ENCODE measurements around the gene SLC25A26. TPM values are rescaled to one million over a fixed set of nuclear protein-coding genes. Genes with fewer than 3 reads are reported as not detected.

SLC25A26 gene
- total and polyA plus RNA-seq, 2 of the 13 experiments (the other 11 are each of a cell fraction or from before 2014, with no cell fraction given): 23.1 to 32.7 TPM

- ATAC-seq (no peak), FAIRE-seq (no peak), DNase-seq (ENCODE audit: low spot score) (no peak)
- no peak for TF ChIP-seq GTF3A (CRISPR knock-in tag; conservative IDR thresholded peaks at IDR 0.05)
- TF ChIP-seq, protein P1, sequence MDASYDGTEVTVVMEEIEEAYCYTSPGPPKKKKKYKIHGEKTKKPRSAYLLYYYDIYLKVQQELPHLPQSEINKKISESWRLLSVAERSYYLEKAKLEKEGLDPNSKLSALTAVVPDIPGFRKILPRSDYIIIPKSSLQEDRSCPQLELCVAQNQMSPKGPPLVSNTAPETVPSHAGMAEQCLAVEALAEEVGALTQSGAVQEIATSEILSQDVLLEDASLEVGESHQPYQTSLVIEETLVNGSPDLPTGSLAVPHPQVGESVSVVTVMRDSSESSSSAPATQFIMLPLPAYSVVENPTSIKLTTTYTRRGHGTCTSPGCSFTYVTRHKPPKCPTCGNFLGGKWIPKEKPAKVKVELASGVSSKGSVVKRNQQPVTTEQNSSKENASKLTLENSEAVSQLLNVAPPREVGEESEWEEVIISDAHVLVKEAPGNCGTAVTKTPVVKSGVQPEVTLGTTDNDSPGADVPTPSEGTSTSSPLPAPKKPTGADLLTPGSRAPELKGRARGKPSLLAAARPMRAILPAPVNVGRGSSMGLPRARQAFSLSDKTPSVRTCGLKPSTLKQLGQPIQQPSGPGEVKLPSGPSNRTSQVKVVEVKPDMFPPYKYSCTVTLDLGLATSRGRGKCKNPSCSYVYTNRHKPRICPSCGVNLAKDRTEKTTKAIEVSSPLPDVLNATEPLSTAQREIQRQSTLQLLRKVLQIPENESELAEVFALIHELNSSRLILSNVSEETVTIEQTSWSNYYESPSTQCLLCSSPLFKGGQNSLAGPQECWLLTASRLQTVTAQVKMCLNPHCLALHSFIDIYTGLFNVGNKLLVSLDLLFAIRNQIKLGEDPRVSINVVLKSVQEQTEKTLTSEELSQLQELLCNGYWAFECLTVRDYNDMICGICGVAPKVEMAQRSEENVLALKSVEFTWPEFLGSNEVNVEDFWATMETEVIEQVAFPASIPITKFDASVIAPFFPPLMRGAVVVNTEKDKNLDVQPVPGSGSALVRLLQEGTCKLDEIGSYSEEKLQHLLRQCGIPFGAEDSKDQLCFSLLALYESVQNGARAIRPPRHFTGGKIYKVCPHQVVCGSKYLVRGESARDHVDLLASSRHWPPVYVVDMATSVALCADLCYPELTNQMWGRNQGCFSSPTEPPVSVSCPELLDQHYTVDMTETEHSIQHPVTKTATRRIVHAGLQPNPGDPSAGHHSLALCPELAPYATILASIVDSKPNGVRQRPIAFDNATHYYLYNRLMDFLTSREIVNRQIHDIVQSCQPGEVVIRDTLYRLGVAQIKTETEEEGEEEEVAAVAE (CRISPR knock-in tag; IDR thresholded peaks at IDR 0.05; ENCODE audit: borderline replicate concordance): no peak
- TF ChIP-seq CENPT (CRISPR knock-in tag; IDR thresholded peaks at IDR 0.05; ENCODE audit: low read depth): no peak
- no peak for TF ChIP-seq E2F1 (CRISPR knock-in tag; IDR thresholded peaks at IDR 0.05)
- TF ChIP-seq KDM6A (CRISPR knock-in tag; IDR thresholded peaks at IDR 0.05; ENCODE audit: low read depth): no peak
- TF ChIP-seq RORA (CRISPR knock-in tag; IDR thresholded peaks at IDR 0.05): no peak
- TF ChIP-seq MIER3 (CRISPR knock-in tag; IDR thresholded peaks at IDR 0.05; ENCODE audit: borderline replicate concordance): no peak
- no peak for TF ChIP-seq ZNF788 (CRISPR knock-in tag; IDR thresholded peaks at IDR 0.05; ENCODE audit: borderline replicate concordance)
- no peak for TF ChIP-seq ZNF263 (CRISPR knock-in tag; IDR thresholded peaks at IDR 0.05)
- TF ChIP-seq, protein P2, sequence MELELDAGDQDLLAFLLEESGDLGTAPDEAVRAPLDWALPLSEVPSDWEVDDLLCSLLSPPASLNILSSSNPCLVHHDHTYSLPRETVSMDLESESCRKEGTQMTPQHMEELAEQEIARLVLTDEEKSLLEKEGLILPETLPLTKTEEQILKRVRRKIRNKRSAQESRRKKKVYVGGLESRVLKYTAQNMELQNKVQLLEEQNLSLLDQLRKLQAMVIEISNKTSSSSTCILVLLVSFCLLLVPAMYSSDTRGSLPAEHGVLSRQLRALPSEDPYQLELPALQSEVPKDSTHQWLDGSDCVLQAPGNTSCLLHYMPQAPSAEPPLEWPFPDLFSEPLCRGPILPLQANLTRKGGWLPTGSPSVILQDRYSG (CRISPR knock-in tag; IDR thresholded peaks at IDR 0.05): no peak
- TF ChIP-seq, protein P3, sequence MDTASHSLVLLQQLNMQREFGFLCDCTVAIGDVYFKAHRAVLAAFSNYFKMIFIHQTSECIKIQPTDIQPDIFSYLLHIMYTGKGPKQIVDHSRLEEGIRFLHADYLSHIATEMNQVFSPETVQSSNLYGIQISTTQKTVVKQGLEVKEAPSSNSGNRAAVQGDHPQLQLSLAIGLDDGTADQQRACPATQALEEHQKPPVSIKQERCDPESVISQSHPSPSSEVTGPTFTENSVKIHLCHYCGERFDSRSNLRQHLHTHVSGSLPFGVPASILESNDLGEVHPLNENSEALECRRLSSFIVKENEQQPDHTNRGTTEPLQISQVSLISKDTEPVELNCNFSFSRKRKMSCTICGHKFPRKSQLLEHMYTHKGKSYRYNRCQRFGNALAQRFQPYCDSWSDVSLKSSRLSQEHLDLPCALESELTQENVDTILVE (CRISPR knock-in tag; IDR thresholded peaks at IDR 0.05): no peak
- TF ChIP-seq SALL1 (CRISPR knock-in tag; IDR thresholded peaks at IDR 0.05): no peak
- no peak for TF ChIP-seq ZNF317 (CRISPR knock-in tag; IDR thresholded peaks at IDR 0.05)
- TF ChIP-seq ZFYVE20 (CRISPR knock-in tag; IDR thresholded peaks at IDR 0.05; ENCODE audit: borderline replicate concordance, low read depth): no peak
- no peak for TF ChIP-seq SP140L (CRISPR knock-in tag; IDR thresholded peaks at IDR 0.05; ENCODE audit: borderline replicate concordance)
- H3K4me1 ChIP-seq (ENCODE audit: insufficient read depth, low read length): 0 out of 2 replicates have a peak, but pooled peaks cover 7% of the 10 kb centered on the region
- no peaks in the 10 kb centered on the region; a peak in 1 of 5 replicates for H3K36me3 ChIP-seq (replicated peaks in 1 of 2; ENCODE audit: control insufficient read depth in 1 of 2, insufficient read depth in 2 of 2, low read length in 2 of 2)
- no peaks in the 10 kb centered on the region for H4K20me1 ChIP-seq (ENCODE audit: insufficient read depth, low read length)
- H3K27ac ChIP-seq (ENCODE audit: extremely low read length, insufficient read depth, low read length): no peak overlapping the region
- in situ Hi-C loops (cut with HindIII; ENCODE audit: extremely low pct_ligation_motif_present, low pct_unique_long_range_greater_than_20kb) (no loop called here), intact Hi-C loops (cut with micrococcal nuclease; ENCODE audit: unreplicated experiment) (no loop called here)
- 93% methylated on average over 6 of the region's 6 CpGs for WGBS (ENCODE audit: low lambda C conversion rate)
- H2AFZ ChIP-seq (ENCODE audit: low read length): no peak overlapping the region
- POLR2A ChIA-PET: no interaction called here
- no peaks in the 10 kb centered on the region for H3K79me2 ChIP-seq (ENCODE audit: insufficient read depth, low read length)
- H3K4me2 ChIP-seq (ENCODE audit: low read depth, low read length): no peak overlapping the region
- H3K9me3 ChIP-seq (ENCODE audit: low read length): no peaks in the 10 kb centered on the region
- H3K27me3 ChIP-seq (ENCODE audit: control insufficient read depth in 1 of 2, insufficient read depth in 2 of 2, low read length in 2 of 2): no peaks in the 10 kb centered on the region
- CTCF ChIA-PET (ENCODE audit: low intra/inter-chr PET ratio, low total read pairs): no interaction called here
- H3K4me3 ChIP-seq (replicated peaks in 1 of 3; ENCODE audit: insufficient read depth in 1 of 3, low read depth in 2 of 3, low read length in 3 of 3): no peak overlapping the region
- no peak overlapping the region for H3K9ac ChIP-seq (ENCODE audit: insufficient read depth, low read depth, low read length)
- BruUV-seq (replicated peaks): no TSS peak
Measured at GRCh38 chr3:66314455-66314854, 93.7 kb downstream of the SLC25A26 start.
